Adrenal gland (tissue), 12 donors: ENCODE data around the gene COL5A1. TPM values are rescaled to one million over a fixed set of nuclear protein-coding genes. Genes with fewer than 3 reads are reported as not detected.

Source experiments
- DNase-seq, 7 donors: peaks; one replicate each; pipeline ENCODE4 v3.0.0-alpha.2; 2019 to 2020
- H3K27ac ChIP-seq, 5 donors: fragments of 200-600 bp; sonication (generic) in 4 of 5; 1 replicate in 3 of 5; 2 replicates in 2 of 5; pipeline versions ENCODE4 v1.5.1 to v1.8.0; 2016 to 2020; ENCODE audit warnings: mild to moderate bottlenecking in 1 of 5
- H3K27me3 ChIP-seq: fragments of 200-600 bp; 2 replicates; pipeline ENCODE4 v1.8.0; 2021
- H3K36me3 ChIP-seq, 2 donors: fragments of 200-600 bp; replicated peaks in 1 of 2; 1 replicate in 1 of 2; 2 replicates in 1 of 2; pipeline versions ENCODE4 v1.5.1 to v1.8.0; 2018 to 2022
- H3K4me1 ChIP-seq, 2 donors: fragments of 200-600 bp; replicated peaks in 1 of 2; 1 replicate in 1 of 2; 2 replicates in 1 of 2; pipeline versions ENCODE4 v1.5.1 to v1.8.0; 2018 to 2021
- H3K4me3 ChIP-seq, 4 donors: fragments of 200-600 bp; sonication (generic) in 3 of 4; one replicate each; pipeline ENCODE4 v1.5.1; 2016 to 2018
- H3K9me3 ChIP-seq, 3 donors: fragments of 200-600 bp; sonication (generic) in 1 of 3; replicated peaks in 1 of 3; 1 replicate in 2 of 3; 2 replicates in 1 of 3; pipeline versions ENCODE4 v1.5.1 to v1.8.0; 2016 to 2021
- CTCF ChIP-seq, 6 experiments: fragments of 450-650 bp in 4 of 6; fragments of 200-600 bp in 2 of 6; sonication (generic) in 1 of 6; IDR thresholded peaks; 1 replicate in 5 of 6; 2 replicates in 1 of 6; pipeline versions ENCODE4 v1.5.1 to v1.8.0; 2016 to 2021; ENCODE audit warnings: antibody characterized with exemption in 6 of 6, mild to moderate bottlenecking in 2 of 6, moderate library complexity in 1 of 6
- POLR2A ChIP-seq, 2 donors: fragments of 450-650 bp; IDR thresholded peaks; one replicate each; pipeline ENCODE4 v1.6.1; 2017; ENCODE audit warnings: antibody characterized with exemption in 2 of 2, mild to moderate bottlenecking in 2 of 2, moderate library complexity in 1 of 2
- WGBS, 4 donors: extraction: QIAGEN DNeasy Blood & Tissue Kit in 2 of 4; methylation state at CpG; one replicate each; pipeline versions ENCODE4 v1.1.5 to v1.1.7; 2013 to 2017; 5-methylcytosine and 5-hydroxymethylcytosine counted together
- intact Hi-C, 2 donors: fragments of 100-400 bp; cut with DNase I; formaldehyde crosslinking; loops; one replicate each; pipeline versions ENCODE4 v1.14.1 to v1.15.0; 2022 to 2023
- polyA plus RNA-seq, 3 donors: library from polyadenylated mRNA; stranded (reverse); fragments of 200-250 nt in 2 of 3; fragments of 350-450 nt in 1 of 3; fragmentation: Illumina TruSeq in 1 of 3; extraction: RNeasy Lipid Tissue Mini Kit (QIAGEN cat#74804) in 1 of 3; gene quantifications; one replicate each; pipeline ENCODE4 v1.2.3, GENCODE V29; 2013 to 2014
- total RNA-seq, 9 donors: library from RNA; depleted of rRNA in 4 of 9; stranded (reverse); fragments of >200 nt in 4 of 9; fragments of 120-200 nt in 1 of 9; fragmentation: NEBNext Ultra II Directional in 1 of 9; extraction: Animal tissue kit (Norgen Biotek cat#: 25700) in 1 of 9; gene quantifications; one replicate each; pipeline versions ENCODE4 v1.1.0 to v1.2.4, GENCODE V29; 2013 to 2023
- donor health status: healthy with polysubstance abuse.
- donor health status: Bipolar disorder and iron deficiency.
- donor health status: DM: yes; HTN: yes; CAD: no.
- donor health status: DM: no; HTN: no; CAD: no.
- donor health status: DM: no; HTN: no; CAD: no.
- donor health status: DM: yes; HTN: yes; CAD: no.

Gene COL5A1
- total and polyA plus RNA-seq, 12 donors, result 3.5 to 45.5 (median 29.3) TPM

GRCh38 chr9:134597041-134597913 lies 44.3 kb upstream of the COL5A1 start:
- Histone ChIP-seq H3K9me3 (no peaks in the 10 kb centered on the region), H3K27me3 (no peaks in the 10 kb centered on the region), H3K36me3 (no peaks in the 10 kb centered on the region), H3K4me3 (no peak overlapping the region), H3K27ac (no peak overlapping the region), H3K4me1 (no peaks in the 10 kb centered on the region)
- TF ChIP-seq POLR2A (IDR thresholded peaks at IDR 0.05) (no peak), CTCF (IDR thresholded peaks at IDR 0.05) (no peak)
- intact Hi-C loops, result no loop called here
- peak in 3 of 7 donors; percentile 3 to 38 (median 3) for DNase-seq
- WGBS, 4 donors, result 80 to 93% (median 90%) methylated on average over 14 to 25 of the region's 25 CpGs

- H3K36me3 ChIP-seq, result no peaks in the 10 kb centered on the region
- H3K9me3 ChIP-seq, result no peaks in the 10 kb centered on the region
- H3K4me3 ChIP-seq, result no peak overlapping the region
- H3K4me1 ChIP-seq, result no peaks in the 10 kb centered on the region
- TF ChIP-seq CTCF (IDR thresholded peaks at IDR 0.05), result no peak
- no peaks in the 10 kb centered on the region for H3K27me3 ChIP-seq
- peak in 1 of 7 donors; percentile 39 for DNase-seq
- intact Hi-C loops, result no loop called here
- 67 to 72% (median 70%) methylated on average over 15 to 27 of the region's 27 CpGs for WGBS, 4 donors
- no peak overlapping the region for H3K27ac ChIP-seq
These were observed 43.4 kb upstream of the COL5A1 start for GRCh38 chr9:134597957-134598883.

GRCh38 chr9:134598884-134599245 lies 42.7 kb upstream of the COL5A1 start:
- intact Hi-C loops, result no loop called here
- Histone ChIP-seq H3K27me3 (no peaks in the 10 kb centered on the region), H3K36me3 (no peaks in the 10 kb centered on the region), H3K27ac (no peak overlapping the region), H3K9me3 (no peaks in the 10 kb centered on the region), H3K4me1 (no peaks in the 10 kb centered on the region), H3K4me3 (no peak overlapping the region)
- no peak for TF ChIP-seq POLR2A (IDR thresholded peaks at IDR 0.05)
- TF ChIP-seq CTCF (IDR thresholded peaks at IDR 0.05), result no peak
- DNase-seq, result peak in 2 of 7 donors; percentile 13 to 14
- 68 to 76% (median 74%) methylated on average over 6 to 11 of the region's 11 CpGs for WGBS, 4 donors

GRCh38 chr9:134600371-134600770 lies 41.2 kb upstream of the COL5A1 start:
- no peaks in the 10 kb centered on the region for H3K36me3 ChIP-seq
- H3K27ac ChIP-seq, result no peak overlapping the region
- H3K4me3 ChIP-seq, result no peak overlapping the region
- WGBS, 4 donors, result 73 to 94% (median 87%) methylated on average over 6 of the region's 6 CpGs
- TF ChIP-seq CTCF (IDR thresholded peaks at IDR 0.05) (no peak), POLR2A (IDR thresholded peaks at IDR 0.05) (no peak)
- no peaks in the 10 kb centered on the region for H3K27me3 ChIP-seq
- DNase-seq, result peak in 1 of 7 donors; percentile 38
- no peaks in the 10 kb centered on the region for H3K4me1 ChIP-seq
- no peaks in the 10 kb centered on the region for H3K9me3 ChIP-seq
- intact Hi-C loops, result no loop called here
